ENCODE results near the gene TMPO. TPM values are rescaled to one million over a fixed set of nuclear protein-coding genes. Genes with fewer than 3 reads are reported as not detected.
"Not testable (repeated sequence)": the region's sequence is repeated elsewhere in the genome, so short reads cannot be mapped to it uniquely, and the experiment has no call there.

TMPO gene
- polyA plus RNA-seq, 1 donor from 2014 or later: 143 TPM

DNA sequence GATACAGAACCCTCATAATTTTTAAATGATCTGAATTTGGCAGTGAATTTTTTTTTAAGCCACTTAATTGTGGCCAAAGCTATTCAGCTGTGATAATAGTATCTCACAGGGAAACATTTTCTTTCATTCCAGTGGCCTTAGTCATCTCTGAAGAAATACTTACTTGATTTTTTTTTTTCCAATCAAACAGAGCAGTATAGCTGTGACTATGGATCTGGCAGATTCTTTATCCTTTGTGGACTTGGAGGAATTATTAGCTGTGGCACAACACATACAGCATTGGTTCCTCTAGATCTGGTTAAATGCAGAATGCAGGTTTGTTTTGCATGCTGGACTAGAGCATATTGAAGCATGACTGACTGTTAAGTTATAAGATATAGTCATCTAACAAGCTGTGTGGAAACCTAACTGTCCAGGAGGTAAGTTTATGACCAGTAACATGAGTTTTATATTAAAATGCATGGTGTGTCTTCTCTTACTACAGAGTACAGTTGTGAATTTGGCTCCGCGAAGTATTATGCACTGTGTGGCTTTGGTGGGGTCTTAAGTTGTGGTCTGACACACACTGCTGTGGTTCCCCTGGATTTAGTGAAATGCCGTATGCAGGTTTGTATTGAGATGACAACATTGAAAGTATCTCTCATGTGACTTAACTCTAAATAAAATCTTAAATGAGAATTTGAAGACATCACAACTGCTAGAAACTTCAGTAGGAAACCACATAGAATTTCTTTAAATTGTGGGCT, 80.0 kb downstream of the TMPO start:
- H3K9ac ChIP-seq (ENCODE audit: low read length): peak overlapping the region; percentile 97
- peak overlapping the region; percentile 91 for H3K4me3 ChIP-seq (ENCODE audit: low read length)
- H3K9me2 ChIP-seq (ENCODE audit: insufficient read depth, low read length): no peaks in the 10 kb centered on the region
- peaks cover 44% of the 10 kb centered on the region for H3K79me2 ChIP-seq (replicated peaks; ENCODE audit: insufficient read depth, low read length)
- H4K20me1 ChIP-seq (ENCODE audit: insufficient read depth): no peaks in the 10 kb centered on the region
- no peaks in the 10 kb centered on the region for H3K27me3 ChIP-seq (ENCODE audit: insufficient read depth, low read depth, low read length)
- TF ChIP-seq RAD21 (conservative IDR thresholded peaks at IDR 0.05) (no peak), POLR2AphosphoS5 (IDR thresholded peaks at IDR 0.05) (no peak), MXI1 (conservative IDR thresholded peaks at IDR 0.05; ENCODE audit: poor library complexity, severe bottlenecking) (no peak), EZH2 (IDR thresholded peaks at IDR 0.05; ENCODE audit: borderline replicate concordance, insufficient read depth, low read length, poor library complexity, severe bottlenecking) (no peak), EP300 (conservative IDR thresholded peaks at IDR 0.05; ENCODE audit: poor library complexity, severe bottlenecking) (no peak), TAF1 (IDR thresholded peaks at IDR 0.05; ENCODE audit: low read depth) (no peak), SMC3 (conservative IDR thresholded peaks at IDR 0.05; ENCODE audit: poor library complexity) (no peak)
- TF ChIP-seq, protein P1, sequence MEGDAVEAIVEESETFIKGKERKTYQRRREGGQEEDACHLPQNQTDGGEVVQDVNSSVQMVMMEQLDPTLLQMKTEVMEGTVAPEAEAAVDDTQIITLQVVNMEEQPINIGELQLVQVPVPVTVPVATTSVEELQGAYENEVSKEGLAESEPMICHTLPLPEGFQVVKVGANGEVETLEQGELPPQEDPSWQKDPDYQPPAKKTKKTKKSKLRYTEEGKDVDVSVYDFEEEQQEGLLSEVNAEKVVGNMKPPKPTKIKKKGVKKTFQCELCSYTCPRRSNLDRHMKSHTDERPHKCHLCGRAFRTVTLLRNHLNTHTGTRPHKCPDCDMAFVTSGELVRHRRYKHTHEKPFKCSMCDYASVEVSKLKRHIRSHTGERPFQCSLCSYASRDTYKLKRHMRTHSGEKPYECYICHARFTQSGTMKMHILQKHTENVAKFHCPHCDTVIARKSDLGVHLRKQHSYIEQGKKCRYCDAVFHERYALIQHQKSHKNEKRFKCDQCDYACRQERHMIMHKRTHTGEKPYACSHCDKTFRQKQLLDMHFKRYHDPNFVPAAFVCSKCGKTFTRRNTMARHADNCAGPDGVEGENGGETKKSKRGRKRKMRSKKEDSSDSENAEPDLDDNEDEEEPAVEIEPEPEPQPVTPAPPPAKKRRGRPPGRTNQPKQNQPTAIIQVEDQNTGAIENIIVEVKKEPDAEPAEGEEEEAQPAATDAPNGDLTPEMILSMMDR (IDR thresholded peaks at IDR 0.05; ENCODE audit: poor library complexity, severe bottlenecking): no peak
- TF ChIP-seq, protein P2, sequence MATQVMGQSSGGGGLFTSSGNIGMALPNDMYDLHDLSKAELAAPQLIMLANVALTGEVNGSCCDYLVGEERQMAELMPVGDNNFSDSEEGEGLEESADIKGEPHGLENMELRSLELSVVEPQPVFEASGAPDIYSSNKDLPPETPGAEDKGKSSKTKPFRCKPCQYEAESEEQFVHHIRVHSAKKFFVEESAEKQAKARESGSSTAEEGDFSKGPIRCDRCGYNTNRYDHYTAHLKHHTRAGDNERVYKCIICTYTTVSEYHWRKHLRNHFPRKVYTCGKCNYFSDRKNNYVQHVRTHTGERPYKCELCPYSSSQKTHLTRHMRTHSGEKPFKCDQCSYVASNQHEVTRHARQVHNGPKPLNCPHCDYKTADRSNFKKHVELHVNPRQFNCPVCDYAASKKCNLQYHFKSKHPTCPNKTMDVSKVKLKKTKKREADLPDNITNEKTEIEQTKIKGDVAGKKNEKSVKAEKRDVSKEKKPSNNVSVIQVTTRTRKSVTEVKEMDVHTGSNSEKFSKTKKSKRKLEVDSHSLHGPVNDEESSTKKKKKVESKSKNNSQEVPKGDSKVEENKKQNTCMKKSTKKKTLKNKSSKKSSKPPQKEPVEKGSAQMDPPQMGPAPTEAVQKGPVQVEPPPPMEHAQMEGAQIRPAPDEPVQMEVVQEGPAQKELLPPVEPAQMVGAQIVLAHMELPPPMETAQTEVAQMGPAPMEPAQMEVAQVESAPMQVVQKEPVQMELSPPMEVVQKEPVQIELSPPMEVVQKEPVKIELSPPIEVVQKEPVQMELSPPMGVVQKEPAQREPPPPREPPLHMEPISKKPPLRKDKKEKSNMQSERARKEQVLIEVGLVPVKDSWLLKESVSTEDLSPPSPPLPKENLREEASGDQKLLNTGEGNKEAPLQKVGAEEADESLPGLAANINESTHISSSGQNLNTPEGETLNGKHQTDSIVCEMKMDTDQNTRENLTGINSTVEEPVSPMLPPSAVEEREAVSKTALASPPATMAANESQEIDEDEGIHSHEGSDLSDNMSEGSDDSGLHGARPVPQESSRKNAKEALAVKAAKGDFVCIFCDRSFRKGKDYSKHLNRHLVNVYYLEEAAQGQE (IDR thresholded peaks at IDR 0.05; ENCODE audit: borderline replicate concordance): no peak
- H3F3A ChIP-seq (ENCODE audit: insufficient read depth, low read length, poor library complexity, severe bottlenecking): no peaks in the 10 kb centered on the region
- H3K4me2 ChIP-seq (ENCODE audit: low read length): peak overlapping the region; percentile 85
- no peak overlapping the region for H2AFZ ChIP-seq (ENCODE audit: low read depth, low read length)
- H3K9me3 ChIP-seq (ENCODE audit: low read length): no peaks in the 10 kb centered on the region
- no peak overlapping the region for H3K27ac ChIP-seq (ENCODE audit: low read length)
- H3K36me3 ChIP-seq (ENCODE audit: insufficient read depth, low read length): peaks cover 11% of the 10 kb centered on the region

DNA sequence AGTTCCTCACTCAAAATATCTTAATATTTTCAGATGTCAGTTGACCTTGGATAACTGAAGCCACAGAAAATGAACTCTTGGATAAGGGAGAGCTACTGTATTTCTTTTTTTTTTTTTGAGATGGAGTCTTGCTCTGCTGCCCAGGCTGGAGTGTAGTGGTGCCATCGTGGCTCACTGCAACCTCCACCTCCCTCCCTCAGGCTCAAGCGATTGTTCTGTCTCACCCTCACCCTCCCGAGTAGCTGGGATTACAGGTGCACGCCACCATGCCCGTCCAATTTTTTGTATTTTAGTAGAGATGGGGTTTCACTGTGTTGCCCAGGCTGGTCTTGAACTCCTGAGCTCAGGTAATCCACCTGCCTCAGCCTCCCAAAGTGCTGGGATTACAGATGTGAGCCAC, 81.9 kb downstream of the TMPO start:
- not testable (repeated sequence) for H3K9me3 ChIP-seq (ENCODE audit: low read length); H3K27ac ChIP-seq (ENCODE audit: low read length); H3K4me3 ChIP-seq (ENCODE audit: low read length); H2AFZ ChIP-seq (ENCODE audit: low read depth, low read length); H3F3A ChIP-seq (ENCODE audit: insufficient read depth, low read length, poor library complexity, severe bottlenecking); H3K4me2 ChIP-seq (ENCODE audit: low read length); H3K9ac ChIP-seq (ENCODE audit: low read length); H4K20me1 ChIP-seq (ENCODE audit: insufficient read depth); H3K27me3 ChIP-seq (ENCODE audit: insufficient read depth, low read depth, low read length); H3K9me2 ChIP-seq (ENCODE audit: insufficient read depth, low read length)
- H3K79me2 ChIP-seq (replicated peaks; ENCODE audit: insufficient read depth, low read length): peaks cover 44% of the 10 kb centered on the region
- peaks cover 11% of the 10 kb centered on the region for H3K36me3 ChIP-seq (ENCODE audit: insufficient read depth, low read length)

Small RNAs within 50 kb of the gene (small RNA-seq; reads per million reads assigned to genes)
- gene SNORA53: 45.0 to 55.1 (median 51.8) reads per million in 3 experiments

Other genes with a start within 250 kb of the TMPO start
- 615 and 655 TPM in 2 replicates for gene SLC25A3, start 78.1 kb downstream of the TMPO start, polyA plus RNA-seq
- gene IKBIP, start 129.2 kb downstream of the TMPO start, polyA plus RNA-seq: 5.6 and 11.5 TPM in 2 replicates
- gene APAF1, start 129.7 kb downstream of the TMPO start, polyA plus RNA-seq: 32.2 and 34.8 TPM in 2 replicates

All from neural cell (in vitro differentiated cells).